K562 treated with DMSO at 1 percent for 4 hours (cell line): ENCODE results near the gene HMCN1. TPM values are rescaled to one million over a fixed set of nuclear protein-coding genes. Genes with fewer than 3 reads are reported as not detected.

ENCODE experiments used
- total RNA-seq: library from RNA; unstranded; fragments of 300-600 nt; gene quantifications from 2 replicates; pipeline ENCODE4 v1.2.3, GENCODE V29; 2022; ENCODE audit not compliant: insufficient read depth

HMCN1 gene
- total RNA-seq = 0.20 and 0.64 TPM in 2 replicates

DNA sequence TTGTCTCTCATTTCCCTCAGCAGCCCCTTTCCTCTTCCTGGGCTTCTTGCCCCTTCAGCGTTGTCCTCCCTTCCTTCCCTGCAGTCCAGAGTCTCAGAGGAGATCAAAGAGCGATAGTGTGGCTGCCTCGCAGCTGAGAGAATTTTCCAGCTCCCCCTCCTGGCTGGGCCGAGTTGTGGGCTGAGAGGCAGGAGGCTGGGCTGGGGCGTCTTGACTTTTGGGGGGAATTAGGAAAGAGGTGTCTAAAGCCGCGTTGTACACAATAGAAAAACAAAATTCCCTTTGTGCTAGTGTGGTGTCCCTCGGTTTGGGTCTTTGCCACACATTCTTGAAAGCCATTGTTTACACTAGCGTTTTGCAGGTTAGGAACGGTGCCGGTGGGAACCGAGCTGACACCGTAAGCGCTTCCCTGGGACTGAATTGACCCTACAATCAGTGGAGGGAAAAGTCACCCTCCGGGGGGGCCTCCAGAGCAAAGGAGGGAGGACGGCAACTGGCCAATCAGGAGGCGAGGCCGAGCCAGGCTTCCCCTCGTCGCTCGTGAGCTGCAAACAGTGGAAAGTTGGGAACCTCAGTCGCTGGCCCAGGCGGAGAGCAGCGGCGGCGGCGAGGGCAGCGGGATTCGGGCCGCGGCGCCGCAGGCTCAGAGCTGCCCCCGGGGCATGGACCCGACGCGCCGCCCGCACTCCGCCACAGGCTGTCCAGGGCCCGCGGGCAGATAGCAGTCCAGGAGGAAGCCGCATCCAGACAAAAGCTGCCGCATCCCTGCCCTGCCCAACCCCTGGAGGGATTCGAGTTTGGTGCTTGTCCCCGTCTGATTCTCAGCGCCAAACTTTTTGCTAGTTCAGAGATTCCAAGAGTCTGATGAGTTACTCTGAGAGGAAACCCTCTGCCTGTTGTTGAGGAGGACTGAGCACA, at the start of gene HMCN1:
Gene HMCN1, plus strand, starts transcription at position 574 of the 918 bp plus-strand sequence. CDS start 389 bp downstream, outside the sequence.

